Superior temporal gyrus (tissue), 1 donor: ENCODE data around the gene PGA4.

Experiments
- DNase-seq: peaks from one replicate; pipeline ENCODE4 v3.0.0-alpha.2; 2016; ENCODE audit errors: extremely low spot score

PGA4 gene

DNA sequence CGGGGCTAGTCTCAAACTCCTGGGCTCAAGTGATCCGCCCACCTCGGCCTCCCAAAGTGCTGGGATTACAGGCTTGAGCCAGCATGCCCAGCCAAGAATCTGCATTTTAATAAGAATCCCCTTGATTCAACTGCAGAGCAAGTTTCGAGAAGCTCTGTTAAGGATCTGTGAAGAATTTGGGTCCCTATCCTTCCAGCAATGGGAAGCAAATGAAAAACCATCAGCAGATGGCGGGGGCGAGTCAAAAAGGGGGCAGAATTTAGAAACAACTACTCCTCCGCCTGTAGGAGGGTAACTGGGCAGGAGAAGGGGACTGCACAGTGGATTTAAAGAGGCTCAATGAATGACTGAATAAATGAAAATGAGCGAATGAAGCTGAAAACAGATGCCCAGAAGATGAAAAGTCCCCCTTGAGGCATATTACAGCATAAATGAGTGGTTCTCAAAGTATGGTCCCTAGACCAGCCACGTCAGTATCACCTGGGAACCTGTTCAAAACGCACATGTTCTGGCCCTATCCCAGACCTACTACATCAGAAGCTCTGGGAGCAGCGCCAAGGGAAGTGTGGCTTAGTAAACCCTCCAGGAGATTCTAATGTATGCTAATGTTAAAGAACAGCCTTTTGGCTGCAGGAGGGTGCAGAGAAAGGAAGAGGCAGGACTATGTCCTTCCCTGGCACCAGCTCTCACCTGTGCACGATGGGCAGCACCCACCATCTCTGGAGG lies 58.0 kb downstream of the PGA4 start:
- no peak for DNase-seq

- DNase-seq, result no peak
Observed at GRCh38 chr11:61280883-61281580, 58.9 kb downstream of the PGA4 start.
